ENCODE data around the gene USP17L18.
"Not testable (repeated sequence)": the region's sequence is repeated elsewhere in the genome, so short reads cannot be mapped to it uniquely, and the experiment has no call there.

DNA sequence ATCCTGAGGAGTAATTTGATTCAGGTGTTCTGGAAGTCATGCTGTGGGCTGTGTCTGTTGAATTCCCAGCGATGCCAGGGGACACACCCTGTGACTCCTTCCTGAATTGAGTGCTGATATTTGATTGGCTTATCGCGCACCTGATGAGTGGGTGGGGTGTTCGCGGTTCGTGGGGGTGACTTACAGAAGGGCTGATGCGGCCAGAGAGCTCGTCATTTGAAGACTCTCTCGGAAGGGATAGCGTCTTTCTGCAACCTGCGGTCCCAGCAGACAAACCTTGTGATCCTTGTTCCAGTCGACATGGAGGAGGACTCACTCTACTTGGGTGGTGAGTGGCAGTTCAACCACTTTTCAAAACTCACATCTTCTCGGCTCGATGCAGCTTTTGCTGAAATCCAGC is 23.8 kb upstream of the USP17L18 start, which contains the start of gene USP17L13:
- TF ChIP-seq, protein P1, sequence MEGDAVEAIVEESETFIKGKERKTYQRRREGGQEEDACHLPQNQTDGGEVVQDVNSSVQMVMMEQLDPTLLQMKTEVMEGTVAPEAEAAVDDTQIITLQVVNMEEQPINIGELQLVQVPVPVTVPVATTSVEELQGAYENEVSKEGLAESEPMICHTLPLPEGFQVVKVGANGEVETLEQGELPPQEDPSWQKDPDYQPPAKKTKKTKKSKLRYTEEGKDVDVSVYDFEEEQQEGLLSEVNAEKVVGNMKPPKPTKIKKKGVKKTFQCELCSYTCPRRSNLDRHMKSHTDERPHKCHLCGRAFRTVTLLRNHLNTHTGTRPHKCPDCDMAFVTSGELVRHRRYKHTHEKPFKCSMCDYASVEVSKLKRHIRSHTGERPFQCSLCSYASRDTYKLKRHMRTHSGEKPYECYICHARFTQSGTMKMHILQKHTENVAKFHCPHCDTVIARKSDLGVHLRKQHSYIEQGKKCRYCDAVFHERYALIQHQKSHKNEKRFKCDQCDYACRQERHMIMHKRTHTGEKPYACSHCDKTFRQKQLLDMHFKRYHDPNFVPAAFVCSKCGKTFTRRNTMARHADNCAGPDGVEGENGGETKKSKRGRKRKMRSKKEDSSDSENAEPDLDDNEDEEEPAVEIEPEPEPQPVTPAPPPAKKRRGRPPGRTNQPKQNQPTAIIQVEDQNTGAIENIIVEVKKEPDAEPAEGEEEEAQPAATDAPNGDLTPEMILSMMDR (conservative IDR thresholded peaks at IDR 0.05 in 1 of 2, IDR thresholded peaks at IDR 0.05 in 1 of 2; ENCODE audit: extremely low read depth in 1 of 2, insufficient read depth in 1 of 2, low read depth in 1 of 2, low read length in 2 of 2), result not testable (repeated sequence)
- not testable (repeated sequence) for TF ChIP-seq EZH2 (IDR thresholded peaks at IDR 0.05; ENCODE audit: borderline replicate concordance, low read length)
